Central memory CD4-positive, alpha-beta T cell (primary cell): ENCODE data around the gene SBF2.
"Not testable (repeated sequence)": the region's sequence is repeated elsewhere in the genome, so short reads cannot be mapped to it uniquely, and the experiment has no call there.

Experiments used
- DNase-seq: peaks from one replicate; pipeline ENCODE4 v3.0.0; 2022

Gene SBF2

GRCh38 chr11:10160350-10160749 is 133.7 kb downstream of the SBF2 start:
- DNase-seq, result no peak

- DNase-seq, result no peak
Measured at GRCh38 chr11:10158461-10158860, 135.6 kb downstream of the SBF2 start.

- no peak for DNase-seq
Measured at GRCh38 chr11:10155793-10156490, 138.1 kb downstream of the SBF2 start.

- DNase-seq, result no peak
Measured at GRCh38 chr11:10150800-10151199, 143.2 kb downstream of the SBF2 start.

- no peak for DNase-seq
Measured at GRCh38 chr11:10149553-10149952, 144.5 kb downstream of the SBF2 start.

GRCh38 chr11:10147195-10147594 is 146.8 kb downstream of the SBF2 start:
- no peak for DNase-seq

- no peak for DNase-seq
Measured at GRCh38 chr11:10144954-10145353, 149.1 kb downstream of the SBF2 start.

- DNase-seq, result no peak
Measured at GRCh38 chr11:10139656-10140055, 154.4 kb downstream of the SBF2 start.

GRCh38 chr11:10139143-10139542 is 154.9 kb downstream of the SBF2 start:
- no peak for DNase-seq

GRCh38 chr11:10134975-10135481 is 159.0 kb downstream of the SBF2 start:
- no peak for DNase-seq

- not testable (repeated sequence) for DNase-seq
Measured at GRCh38 chr11:10134226-10134625, 159.8 kb downstream of the SBF2 start.

GRCh38 chr11:10133251-10133650 is 160.8 kb downstream of the SBF2 start:
- not testable (repeated sequence) for DNase-seq

GRCh38 chr11:10130875-10131274 is 163.1 kb downstream of the SBF2 start:
- no peak for DNase-seq

GRCh38 chr11:10129184-10129583 is 164.8 kb downstream of the SBF2 start:
- not testable (repeated sequence) for DNase-seq

- no peak for DNase-seq
Measured at GRCh38 chr11:10125522-10126133, 168.4 kb downstream of the SBF2 start.

- DNase-seq, result no peak
Measured at GRCh38 chr11:10122326-10123197, 171.5 kb downstream of the SBF2 start.

GRCh38 chr11:10118865-10119264 is 175.2 kb downstream of the SBF2 start:
- DNase-seq, result no peak

- no peak for DNase-seq
Measured at GRCh38 chr11:10117709-10118351, 176.2 kb downstream of the SBF2 start.

- no peak for DNase-seq
Measured at GRCh38 chr11:10116588-10116987, 177.4 kb downstream of the SBF2 start.

- DNase-seq, result no peak
Measured at GRCh38 chr11:10114593-10115404, 179.2 kb downstream of the SBF2 start.

GRCh38 chr11:10113852-10114251 is 180.2 kb downstream of the SBF2 start:
- DNase-seq, result no peak

GRCh38 chr11:10109806-10110205 is 184.2 kb downstream of the SBF2 start:
- no peak for DNase-seq
